ENCODE results near the gene C1orf21. TPM values are rescaled to one million over a fixed set of nuclear protein-coding genes. Genes with fewer than 3 reads are reported as not detected.

The C1orf21 gene
- total RNA-seq, 1 donor = 17.0 TPM

DNA sequence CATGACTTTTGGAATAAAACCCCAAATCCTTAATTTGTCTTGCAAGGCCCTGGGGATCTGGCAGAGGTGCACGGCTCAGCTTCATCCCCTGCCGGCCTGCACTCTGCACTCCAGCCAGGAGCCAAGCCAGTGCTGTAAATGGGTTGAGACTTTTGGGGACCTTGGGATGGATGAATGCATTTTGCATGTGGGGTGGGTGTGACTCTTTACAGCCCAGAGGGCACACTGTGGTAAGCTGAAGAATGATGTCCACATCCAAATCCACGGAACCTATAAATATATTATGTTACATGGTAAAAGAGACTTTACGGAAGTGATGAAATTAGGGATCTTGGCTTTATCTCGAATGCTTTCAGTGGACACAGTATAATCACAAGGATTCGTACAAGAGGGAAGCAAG is 190.0 kb downstream of the C1orf21 start:
- H3K4me2 ChIP-seq (ENCODE audit: insufficient read depth, low read length) = no peak overlapping the region
- H2AFZ ChIP-seq (ENCODE audit: low read length) = peak overlapping the region; percentile 80
- H3K27ac ChIP-seq (ENCODE audit: low read depth, low read length) = no peak overlapping the region
- TF ChIP-seq CTCF (IDR thresholded peaks at IDR 0.05; ENCODE audit: extremely low read depth, low read depth, low read length) = no peak
- no peak for DNase-seq (ENCODE audit: insufficient read length, low spot score, missing footprints)
- no peaks in the 10 kb centered on the region for H4K20me1 ChIP-seq (ENCODE audit: insufficient read depth, low read length)
- H3K4me1 ChIP-seq (ENCODE audit: insufficient read depth, low read length) = no peaks in the 10 kb centered on the region
- no peaks in the 10 kb centered on the region for H3K79me2 ChIP-seq (ENCODE audit: insufficient read depth, low read length)
- H3K27me3 ChIP-seq (ENCODE audit: insufficient read depth, low read length) = no peaks in the 10 kb centered on the region
- no peaks in the 10 kb centered on the region for H3K9me3 ChIP-seq (ENCODE audit: low read depth, low read length)
- no peak overlapping the region for H3K4me3 ChIP-seq (ENCODE audit: insufficient read depth, low read length)
- H3K36me3 ChIP-seq (ENCODE audit: insufficient read depth, low read length) = no peaks in the 10 kb centered on the region

DNA sequence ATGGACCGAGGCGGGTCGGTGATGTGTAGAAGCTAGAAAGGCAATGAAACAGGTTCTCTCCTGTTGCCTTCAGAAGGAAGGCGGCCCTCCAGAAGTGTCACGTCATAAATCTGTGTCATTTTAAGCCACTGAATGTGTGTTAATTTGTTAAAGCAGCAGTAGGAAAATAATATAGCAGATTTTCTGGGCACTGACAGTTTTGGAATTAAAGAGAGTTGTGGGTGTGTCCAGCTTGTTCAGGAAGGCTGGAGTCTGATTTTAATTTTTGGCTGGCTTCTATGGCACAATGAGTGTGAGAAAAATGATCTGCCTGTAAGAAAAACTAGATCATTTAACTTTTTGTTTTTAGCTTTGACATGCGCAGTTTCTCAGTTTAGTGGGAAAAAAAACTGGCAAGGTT is 190.5 kb downstream of the C1orf21 start:
- Histone ChIP-seq H3K27ac (ENCODE audit: low read depth, low read length) (no peak overlapping the region), H3K4me1 (ENCODE audit: insufficient read depth, low read length) (no peaks in the 10 kb centered on the region), H3K79me2 (ENCODE audit: insufficient read depth, low read length) (no peaks in the 10 kb centered on the region), H3K4me2 (ENCODE audit: insufficient read depth, low read length) (peak overlapping the region; percentile 44), H3K4me3 (ENCODE audit: insufficient read depth, low read length) (no peak overlapping the region), H2AFZ (ENCODE audit: low read length) (peak overlapping the region; percentile 80), H3K27me3 (ENCODE audit: insufficient read depth, low read length) (no peaks in the 10 kb centered on the region), H4K20me1 (ENCODE audit: insufficient read depth, low read length) (no peaks in the 10 kb centered on the region), H3K9me3 (ENCODE audit: low read depth, low read length) (no peaks in the 10 kb centered on the region), H3K36me3 (ENCODE audit: insufficient read depth, low read length) (no peaks in the 10 kb centered on the region)
- no peak for TF ChIP-seq CTCF (IDR thresholded peaks at IDR 0.05; ENCODE audit: extremely low read depth, low read depth, low read length)
- DNase-seq (ENCODE audit: insufficient read length, low spot score, missing footprints) = no peak

DNA sequence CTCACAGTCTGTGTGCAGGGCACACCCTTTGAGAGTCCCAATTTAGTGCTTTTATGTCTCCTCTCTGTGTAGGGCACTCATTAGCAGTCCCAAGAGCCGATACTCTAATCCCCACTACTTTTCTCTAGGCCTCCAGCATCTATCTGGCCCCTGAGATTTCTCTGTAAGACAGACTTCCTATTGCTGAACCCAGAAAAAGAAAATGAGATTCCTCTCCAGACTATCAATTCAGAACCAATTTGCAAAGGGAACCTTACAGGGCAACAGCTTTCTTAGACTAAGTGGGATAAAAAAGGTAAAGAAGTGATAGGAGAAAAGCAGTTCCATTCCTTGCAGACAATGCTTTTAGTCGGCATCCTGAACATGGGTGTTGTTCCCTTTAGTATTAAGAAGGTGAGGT is 195.6 kb downstream of the C1orf21 start:
- Histone ChIP-seq H3K4me2 (ENCODE audit: insufficient read depth, low read length) (no peak overlapping the region), H3K27ac (ENCODE audit: low read depth, low read length) (no peak overlapping the region), H3K79me2 (ENCODE audit: insufficient read depth, low read length) (no peaks in the 10 kb centered on the region), H3K9me3 (ENCODE audit: low read depth, low read length) (no peaks in the 10 kb centered on the region), H3K36me3 (ENCODE audit: insufficient read depth, low read length) (no peaks in the 10 kb centered on the region), H3K27me3 (ENCODE audit: insufficient read depth, low read length) (no peaks in the 10 kb centered on the region), H4K20me1 (ENCODE audit: insufficient read depth, low read length) (no peaks in the 10 kb centered on the region), H2AFZ (ENCODE audit: low read length) (no peak overlapping the region), H3K4me1 (ENCODE audit: insufficient read depth, low read length) (no peaks in the 10 kb centered on the region), H3K4me3 (ENCODE audit: insufficient read depth, low read length) (no peak overlapping the region)
- TF ChIP-seq CTCF (IDR thresholded peaks at IDR 0.05; ENCODE audit: extremely low read depth, low read depth, low read length) = no peak
- DNase-seq (ENCODE audit: insufficient read length, low spot score, missing footprints) = no peak

DNA sequence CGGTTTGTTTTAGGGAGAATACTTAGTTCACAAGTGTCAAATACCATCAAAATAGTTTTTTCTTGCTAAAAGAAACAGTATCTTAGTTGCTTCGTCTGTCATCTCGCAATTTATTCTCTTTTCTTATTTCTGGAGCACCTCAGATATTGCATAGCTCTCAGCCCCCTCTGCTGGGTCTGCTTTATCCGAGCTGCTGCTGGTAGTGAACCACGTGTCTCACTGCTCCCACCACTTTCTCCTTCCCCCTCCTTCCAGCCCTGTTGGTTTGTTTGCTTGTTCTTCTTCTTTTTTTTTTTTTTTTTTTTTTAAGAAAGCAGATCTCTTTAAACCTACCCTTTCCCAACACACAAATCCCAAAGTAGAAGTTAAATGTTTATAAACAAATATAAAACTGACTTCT is 197.0 kb downstream of the C1orf21 start:
- Histone ChIP-seq H3K4me2 (ENCODE audit: insufficient read depth, low read length) (no peak overlapping the region), H3K9me3 (ENCODE audit: low read depth, low read length) (no peaks in the 10 kb centered on the region), H4K20me1 (ENCODE audit: insufficient read depth, low read length) (no peaks in the 10 kb centered on the region), H3K79me2 (ENCODE audit: insufficient read depth, low read length) (no peaks in the 10 kb centered on the region), H3K36me3 (ENCODE audit: insufficient read depth, low read length) (no peaks in the 10 kb centered on the region), H3K4me1 (ENCODE audit: insufficient read depth, low read length) (no peaks in the 10 kb centered on the region), H3K4me3 (ENCODE audit: insufficient read depth, low read length) (no peak overlapping the region), H3K27me3 (ENCODE audit: insufficient read depth, low read length) (no peaks in the 10 kb centered on the region), H3K27ac (ENCODE audit: low read depth, low read length) (no peak overlapping the region), H2AFZ (ENCODE audit: low read length) (no peak overlapping the region)
- no peak for TF ChIP-seq CTCF (IDR thresholded peaks at IDR 0.05; ENCODE audit: extremely low read depth, low read depth, low read length)
- no peak for DNase-seq (ENCODE audit: insufficient read length, low spot score, missing footprints)
